IPS DF 6.9 (cell line): ENCODE measurements around the gene ENTPD3.
"Not testable (repeated sequence)": the region's sequence is repeated elsewhere in the genome, so short reads cannot be mapped to it uniquely, and the experiment has no call there.

ENCODE experiments used
- DNase-seq: peaks from one replicate; pipeline ENCODE4 v3.0.0-alpha.2; 2013; ENCODE audit warnings: low read depth, low spot score
- H3K27ac ChIP-seq: one replicate; pipeline ENCODE4 v1.5.1; 2013; ENCODE audit warnings: low read length, control low read depth
- H3K27me3 ChIP-seq: 2 replicates; pipeline ENCODE4 v1.6.1; 2013; ENCODE audit warnings: mild to moderate bottlenecking, low read length; ENCODE audit not compliant: control insufficient read depth, insufficient read depth
- H3K36me3 ChIP-seq: 2 replicates; pipeline ENCODE4 v1.6.1; 2013; ENCODE audit warnings: low read length; ENCODE audit not compliant: control insufficient read depth, insufficient read depth
- H3K4me1 ChIP-seq: 2 replicates; pipeline ENCODE4 v1.6.1; 2013; ENCODE audit warnings: low read length; ENCODE audit not compliant: control insufficient read depth, insufficient read depth
- H3K4me3 ChIP-seq: 2 replicates; pipeline ENCODE4 v1.5.1; 2013; ENCODE audit warnings: mild to moderate bottlenecking, low read length
- H3K9me3 ChIP-seq: 2 replicates; pipeline ENCODE4 v1.6.1; 2013; ENCODE audit warnings: low read length, inconsistent platforms; ENCODE audit not compliant: control insufficient read depth, insufficient read depth
- WGBS: extraction: QIAGEN DNeasy Blood & Tissue Kit; methylation state at CpG from one replicate; pipeline ENCODE4 v1.1.7; 2013; ENCODE audit warnings: mixed read lengths, missing lambda C conversion rate; ENCODE audit not compliant: insufficient read length, insufficient coverage; 5-methylcytosine and 5-hydroxymethylcytosine counted together

ENTPD3 gene

GRCh38 chr3:40458473-40458872 is 71.5 kb downstream of the ENTPD3 start:
- no peak overlapping the region for H3K27ac ChIP-seq

GRCh38 chr3:40460481-40460880 is 73.5 kb downstream of the ENTPD3 start:
- H3K9me3 ChIP-seq, DNase-seq, H3K36me3 ChIP-seq, H3K27ac ChIP-seq, H3K4me3 ChIP-seq, H3K27me3 ChIP-seq, H3K4me1 ChIP-seq: not testable (repeated sequence)
- no CpG with 5 or more reads among the region's 6 CpGs for WGBS

More at GRCh38 chr3:40458473-40458872, 71.5 kb downstream of the ENTPD3 start:
- DNase-seq, result no peak
- Histone ChIP-seq H3K27me3 (no peaks in the 10 kb centered on the region), H3K36me3 (peaks cover 7% of the 10 kb centered on the region; the same call in 1 of the 2 replicates), H3K4me3 (no peak overlapping the region; the same call in 1 of the 2 replicates), H3K9me3 (no peaks in the 10 kb centered on the region), H3K4me1 (no peaks in the 10 kb centered on the region)
- WGBS, result no CpG with 5 or more reads among the region's 4 CpGs

- Histone ChIP-seq H3K27ac (no peak overlapping the region), H3K4me1 (no peaks in the 10 kb centered on the region), H3K36me3 (peaks cover 10% of the 10 kb centered on the region; the same call in 1 of the 2 replicates), H3K9me3 (no peaks in the 10 kb centered on the region), H3K27me3 (no peaks in the 10 kb centered on the region), H3K4me3 (no peak overlapping the region)
- DNase-seq, result no peak
- no CpG with 5 or more reads among the region's 3 CpGs for WGBS
These were observed 74.2 kb downstream of the ENTPD3 start for GRCh38 chr3:40461161-40461560.

GRCh38 chr3:40462838-40463237 is 75.9 kb downstream of the ENTPD3 start:
- H3K36me3 ChIP-seq, H3K27me3 ChIP-seq, H3K27ac ChIP-seq, H3K4me1 ChIP-seq, DNase-seq, H3K4me3 ChIP-seq, H3K9me3 ChIP-seq: not testable (repeated sequence)
- WGBS, result no CpG with 5 or more reads among the region's 7 CpGs

GRCh38 chr3:40463579-40463978 is 76.6 kb downstream of the ENTPD3 start:
- no peak overlapping the region for H3K4me3 ChIP-seq
- H3K27ac ChIP-seq, result no peak overlapping the region
- no peaks in the 10 kb centered on the region for H3K4me1 ChIP-seq
- no peaks in the 10 kb centered on the region for H3K9me3 ChIP-seq
- DNase-seq, result no peak
- WGBS, result no CpG with 5 or more reads among the region's 2 CpGs
- H3K36me3 ChIP-seq, result peaks cover 7% of the 10 kb centered on the region; the same call in 1 of the 2 replicates
- H3K27me3 ChIP-seq, result no peaks in the 10 kb centered on the region

GRCh38 chr3:40464339-40465110 is 77.5 kb downstream of the ENTPD3 start:
- H3K27ac ChIP-seq, result no peak overlapping the region
- 100% methylated on average over 3 of the region's 9 CpGs for WGBS
- H3K36me3 ChIP-seq, result peaks cover 5% of the 10 kb centered on the region; the same call in 1 of the 2 replicates
- H3K4me1 ChIP-seq, result no peaks in the 10 kb centered on the region
- no peak for DNase-seq
- no peaks in the 10 kb centered on the region for H3K9me3 ChIP-seq
- no peaks in the 10 kb centered on the region for H3K27me3 ChIP-seq
- no peak overlapping the region for H3K4me3 ChIP-seq

- Histone ChIP-seq H3K4me3 (no peak overlapping the region), H3K36me3 (peaks cover 5% of the 10 kb centered on the region; the same call in 1 of the 2 replicates), H3K27me3 (no peaks in the 10 kb centered on the region), H3K4me1 (no peaks in the 10 kb centered on the region), H3K9me3 (no peaks in the 10 kb centered on the region), H3K27ac (no peak overlapping the region)
- DNase-seq, result no peak
- WGBS, result 100% methylated on average over 2 of the region's 4 CpGs
These were observed 78.1 kb downstream of the ENTPD3 start for GRCh38 chr3:40465111-40465407.

- H3K27ac ChIP-seq, result no peak overlapping the region
- no peak overlapping the region for H3K4me3 ChIP-seq
- no peaks in the 10 kb centered on the region for H3K27me3 ChIP-seq
- H3K9me3 ChIP-seq, result no peaks in the 10 kb centered on the region
- H3K4me1 ChIP-seq, result no peaks in the 10 kb centered on the region
- H3K36me3 ChIP-seq, result peaks cover 2% of the 10 kb centered on the region; the same call in 1 of the 2 replicates
- WGBS, result no CpG with 5 or more reads among the region's 2 CpGs
- no peak for DNase-seq
These were observed 78.5 kb downstream of the ENTPD3 start for GRCh38 chr3:40465456-40465855.

GRCh38 chr3:40468018-40468417 is 81.0 kb downstream of the ENTPD3 start:
- no CpG with 5 or more reads among the region's 4 CpGs for WGBS

GRCh38 chr3:40470701-40471100 is 83.7 kb downstream of the ENTPD3 start:
- Histone ChIP-seq H3K36me3 (no peaks in the 10 kb centered on the region), H3K27me3 (no peaks in the 10 kb centered on the region), H3K4me1 (no peaks in the 10 kb centered on the region), H3K4me3 (no peak overlapping the region), H3K27ac (no peak overlapping the region), H3K9me3 (no peaks in the 10 kb centered on the region)
- DNase-seq, result no peak
- WGBS, result no CpG with 5 or more reads among the region's 4 CpGs

More at GRCh38 chr3:40468018-40468417, 81.0 kb downstream of the ENTPD3 start:
- H3K27ac ChIP-seq, result no peak overlapping the region
- no peaks in the 10 kb centered on the region for H3K27me3 ChIP-seq
- H3K9me3 ChIP-seq, result no peaks in the 10 kb centered on the region
- H3K4me1 ChIP-seq, result no peaks in the 10 kb centered on the region
- peaks cover 2% of the 10 kb centered on the region; the same call in 1 of the 2 replicates for H3K36me3 ChIP-seq
- DNase-seq, result no peak
- H3K4me3 ChIP-seq, result no peak overlapping the region
